ENCODE results near the gene PHACTR3.
"Not testable (repeated sequence)": the region's sequence is repeated elsewhere in the genome, so short reads cannot be mapped to it uniquely, and the experiment has no call there.

The PHACTR3 gene

GRCh38 chr20:59613861-59614260, 9.5 kb downstream of the PHACTR3 start:
- H3K27me3 ChIP-seq = peaks cover 60% of the 10 kb centered on the region
- no peaks in the 10 kb centered on the region for H3K36me3 ChIP-seq
- no peak overlapping the region for H3K27ac ChIP-seq
- no peak overlapping the region for H3K4me3 ChIP-seq (ENCODE audit: low read depth in 1 of 2, low read length in 1 of 2)
- no peaks in the 10 kb centered on the region for H3K9me3 ChIP-seq
- TF ChIP-seq, protein P1, sequence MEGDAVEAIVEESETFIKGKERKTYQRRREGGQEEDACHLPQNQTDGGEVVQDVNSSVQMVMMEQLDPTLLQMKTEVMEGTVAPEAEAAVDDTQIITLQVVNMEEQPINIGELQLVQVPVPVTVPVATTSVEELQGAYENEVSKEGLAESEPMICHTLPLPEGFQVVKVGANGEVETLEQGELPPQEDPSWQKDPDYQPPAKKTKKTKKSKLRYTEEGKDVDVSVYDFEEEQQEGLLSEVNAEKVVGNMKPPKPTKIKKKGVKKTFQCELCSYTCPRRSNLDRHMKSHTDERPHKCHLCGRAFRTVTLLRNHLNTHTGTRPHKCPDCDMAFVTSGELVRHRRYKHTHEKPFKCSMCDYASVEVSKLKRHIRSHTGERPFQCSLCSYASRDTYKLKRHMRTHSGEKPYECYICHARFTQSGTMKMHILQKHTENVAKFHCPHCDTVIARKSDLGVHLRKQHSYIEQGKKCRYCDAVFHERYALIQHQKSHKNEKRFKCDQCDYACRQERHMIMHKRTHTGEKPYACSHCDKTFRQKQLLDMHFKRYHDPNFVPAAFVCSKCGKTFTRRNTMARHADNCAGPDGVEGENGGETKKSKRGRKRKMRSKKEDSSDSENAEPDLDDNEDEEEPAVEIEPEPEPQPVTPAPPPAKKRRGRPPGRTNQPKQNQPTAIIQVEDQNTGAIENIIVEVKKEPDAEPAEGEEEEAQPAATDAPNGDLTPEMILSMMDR (IDR thresholded peaks at IDR 0.05) = no peak
- no peaks in the 10 kb centered on the region for H3K4me1 ChIP-seq (ENCODE audit: control insufficient read depth in 1 of 2, insufficient read depth in 1 of 2, low read depth in 1 of 2, low read length in 1 of 2)

DNA sequence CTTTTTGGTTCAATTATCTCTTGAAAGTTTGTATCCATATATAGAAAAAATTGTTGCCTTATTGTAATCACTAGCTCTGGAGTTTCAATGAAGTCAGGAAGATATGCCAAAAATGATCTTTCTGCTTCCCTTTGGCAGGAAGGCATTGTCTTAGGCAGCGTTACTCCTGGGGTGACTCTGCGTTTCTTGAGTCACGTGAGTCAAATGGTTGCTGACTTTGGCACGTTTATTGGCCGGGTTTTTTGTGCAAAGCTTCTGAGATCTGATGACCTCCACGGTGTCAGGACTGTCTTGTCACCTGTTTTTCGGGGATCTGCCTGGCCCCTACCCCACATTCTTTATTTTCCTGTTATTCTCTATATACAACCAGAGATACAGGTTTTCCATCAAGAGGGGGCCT, 10.4 kb downstream of the PHACTR3 start:
- TF ChIP-seq, protein P1 (IDR thresholded peaks at IDR 0.05) = no peak
- no peak overlapping the region for H3K27ac ChIP-seq
- no peak overlapping the region for H3K4me3 ChIP-seq (ENCODE audit: low read depth in 1 of 2, low read length in 1 of 2)
- peaks cover 51% of the 10 kb centered on the region for H3K27me3 ChIP-seq
- H3K9me3 ChIP-seq = no peaks in the 10 kb centered on the region
- H3K36me3 ChIP-seq = no peaks in the 10 kb centered on the region
- no peaks in the 10 kb centered on the region for H3K4me1 ChIP-seq (ENCODE audit: control insufficient read depth in 1 of 2, insufficient read depth in 1 of 2, low read depth in 1 of 2, low read length in 1 of 2)

DNA sequence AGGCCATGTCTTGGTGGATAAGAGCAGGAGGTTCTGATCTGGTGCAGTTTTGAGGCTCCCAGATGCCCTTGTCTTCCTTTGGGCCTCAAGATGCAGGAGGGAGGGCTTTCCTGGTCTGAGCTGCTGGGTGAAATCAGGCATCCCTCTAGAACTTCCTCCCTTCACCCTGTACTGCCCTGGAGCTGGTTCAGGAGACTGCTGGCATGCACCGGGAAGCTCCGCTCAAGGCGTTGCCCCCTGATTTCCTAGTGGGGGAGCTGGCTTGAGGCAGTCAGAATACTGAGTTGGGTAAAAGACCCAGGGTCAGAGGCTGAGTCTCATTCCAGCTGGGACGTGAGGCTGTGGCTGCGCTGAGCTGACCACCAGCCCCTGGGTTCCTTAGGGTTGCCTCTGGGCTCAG, 12.0 kb downstream of the PHACTR3 start:
- Histone ChIP-seq H3K27me3 (peaks cover 48% of the 10 kb centered on the region), H3K36me3 (no peaks in the 10 kb centered on the region), H3K27ac (no peak overlapping the region), H3K9me3 (no peaks in the 10 kb centered on the region), H3K4me3 (ENCODE audit: low read depth in 1 of 2, low read length in 1 of 2) (no peak overlapping the region), H3K4me1 (ENCODE audit: control insufficient read depth in 1 of 2, insufficient read depth in 1 of 2, low read depth in 1 of 2, low read length in 1 of 2) (no peaks in the 10 kb centered on the region)
- TF ChIP-seq, protein P1 (IDR thresholded peaks at IDR 0.05) = no peak

GRCh38 chr20:59617221-59617620, 12.9 kb downstream of the PHACTR3 start:
- Histone ChIP-seq H3K9me3 (no peaks in the 10 kb centered on the region), H3K4me3 (ENCODE audit: low read depth in 1 of 2, low read length in 1 of 2) (no peak overlapping the region)

GRCh38 chr20:59618131-59618530, 13.8 kb downstream of the PHACTR3 start:
- Histone ChIP-seq H3K27ac (no peak overlapping the region), H3K9me3 (no peaks in the 10 kb centered on the region), H3K36me3 (no peaks in the 10 kb centered on the region), H3K4me3 (ENCODE audit: low read depth in 1 of 2, low read length in 1 of 2) (no peak overlapping the region), H3K4me1 (ENCODE audit: control insufficient read depth in 1 of 2, insufficient read depth in 1 of 2, low read depth in 1 of 2, low read length in 1 of 2) (no peaks in the 10 kb centered on the region), H3K27me3 (peaks cover 41% of the 10 kb centered on the region)
- TF ChIP-seq, protein P1 (IDR thresholded peaks at IDR 0.05) = no peak

More at GRCh38 chr20:59617221-59617620, 12.9 kb downstream of the PHACTR3 start:
- Histone ChIP-seq H3K4me1 (ENCODE audit: control insufficient read depth in 1 of 2, insufficient read depth in 1 of 2, low read depth in 1 of 2, low read length in 1 of 2) (no peaks in the 10 kb centered on the region), H3K27ac (no peak overlapping the region), H3K36me3 (no peaks in the 10 kb centered on the region), H3K27me3 (peaks cover 44% of the 10 kb centered on the region)
- TF ChIP-seq, protein P1 (IDR thresholded peaks at IDR 0.05) = no peak

DNA sequence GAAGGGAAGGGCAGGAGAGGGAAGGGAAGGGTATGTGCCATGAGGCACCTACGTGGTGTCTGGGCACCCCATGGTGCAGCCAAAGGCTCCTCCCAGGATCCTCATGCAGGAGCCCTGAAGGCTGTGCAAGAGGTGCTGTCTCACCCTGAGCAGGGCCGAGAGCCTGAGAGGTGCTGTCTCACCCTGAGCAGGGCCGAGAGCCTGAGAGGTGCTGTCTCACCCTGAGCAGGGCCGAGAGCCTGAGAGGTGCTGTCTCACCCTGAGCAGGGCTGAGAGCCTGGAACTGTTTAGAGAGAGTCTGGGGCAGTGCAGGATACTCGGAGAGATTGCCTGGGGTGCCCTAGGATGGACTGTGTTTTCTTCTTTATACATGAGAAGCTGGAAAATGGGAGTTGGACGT, 14.2 kb downstream of the PHACTR3 start:
- not testable (repeated sequence) for H3K27ac ChIP-seq; H3K9me3 ChIP-seq; H3K4me3 ChIP-seq (ENCODE audit: low read depth in 1 of 2, low read length in 1 of 2); H3K36me3 ChIP-seq; H3K4me1 ChIP-seq (ENCODE audit: control insufficient read depth in 1 of 2, insufficient read depth in 1 of 2, low read depth in 1 of 2, low read length in 1 of 2)
- H3K27me3 ChIP-seq = peaks cover 38% of the 10 kb centered on the region
